GM12878 (cell line): ENCODE data around the gene ASCC2. TPM values are rescaled to one million over a fixed set of nuclear protein-coding genes. Genes with fewer than 3 reads are reported as not detected.
"Not testable (repeated sequence)": the region's sequence is repeated elsewhere in the genome, so short reads cannot be mapped to it uniquely, and the experiment has no call there.

ENCODE experiments used
- ATAC-seq: fragments of 200-7000 bp; cut with Tn5 transposase; 3 replicates; pipeline ENCODE4 v1.9.1; 2020; ENCODE audit warnings: mild to moderate bottlenecking, moderate library complexity
- BruUV-seq: library from RNA; stranded (reverse); fragments of 400-500 nt; replicated peaks from 2 replicates; lab custom pipeline; 2021; lab: Mats Ljungman, UMichigan
- CTCF ChIA-PET: fragments of 300-600 bp; sonication (Branson Sonifier 250); formaldehyde crosslinking; extraction: SDS; loops from one replicate; lab custom pipeline; 2021; ENCODE audit warnings: inconsistent platforms; lab: Yijun Ruan, JAX
- POLR2A ChIA-PET: fragments of 350-600 bp; formaldehyde crosslinking; extraction: SDS; loops from one replicate; lab custom pipeline; 2021; ENCODE audit warnings: inconsistent platforms; lab: Charles Lee
- RAD21 ChIA-PET: fragments of 300-600 bp; sonication (Branson Sonifier 250); formaldehyde crosslinking; loops from one replicate; lab custom pipeline; 2023; ENCODE audit warnings: antibody characterized with exemption; ENCODE audit not compliant: unreplicated experiment; lab: Charles Lee
- SMC1A ChIA-PET: fragments of 300-600 bp; sonication (Branson Sonifier 250); formaldehyde crosslinking; loops from one replicate; lab custom pipeline; 2023; ENCODE audit not compliant: unreplicated experiment, uncharacterized antibody; lab: Charles Lee
- DNase-seq: peaks from one replicate; pipeline ENCODE4 v3.0.0-alpha.2; 2011; ENCODE audit warnings: low read depth, low spot score
- FAIRE-seq: peaks from 3 replicates; lab custom pipeline; 2011; peaks lifted over from hg19 to GRCh38; lab: Jason Lieb, UNC
- H2AFZ ChIP-seq: 2 replicates; pipeline ENCODE4 v1.6.0; 2011; ENCODE audit warnings: low read depth, low read length, control low read depth; ENCODE audit not compliant: control insufficient read depth
- H3K27ac ChIP-seq: 2 replicates; pipeline ENCODE4 v1.5.1; 2011; ENCODE audit warnings: control low read depth; ENCODE audit not compliant: control insufficient read depth, insufficient read depth
- H3K27me3 ChIP-seq, 2 experiments: replicated peaks in 1 of 2; 2 replicates each; pipeline versions ENCODE4 v1.6.0 to v1.6.1; 2011; ENCODE audit warnings: low read length in 1 of 2; ENCODE audit not compliant: control insufficient read depth in 2 of 2, insufficient read depth in 2 of 2
- H3K36me3 ChIP-seq, 2 experiments: 2 replicates each; pipeline ENCODE4 v1.5.1; 2011; ENCODE audit warnings: low read length in 1 of 2; ENCODE audit not compliant: control insufficient read depth in 2 of 2, insufficient read depth in 2 of 2
- H3K4me1 ChIP-seq: 2 replicates; pipeline ENCODE4 v1.6.1; 2011; ENCODE audit warnings: mild to moderate bottlenecking, low read length, moderate library complexity, mixed read lengths; ENCODE audit not compliant: control insufficient read depth, insufficient read depth
- H3K4me2 ChIP-seq: 2 replicates; pipeline ENCODE4 v1.6.0; 2011; ENCODE audit warnings: control low read depth; ENCODE audit not compliant: control insufficient read depth, insufficient read depth
- H3K4me3 ChIP-seq: fragments of 200-600 bp; sonication (generic); 2 replicates; pipeline ENCODE4 v1.5.1; 2016
- H3K79me2 ChIP-seq: 2 replicates; pipeline ENCODE4 v1.6.0; 2011; ENCODE audit warnings: low read length; ENCODE audit not compliant: control insufficient read depth, insufficient read depth
- H3K9ac ChIP-seq: 2 replicates; pipeline ENCODE4 v1.8.0; 2011; ENCODE audit warnings: low read length, control low read depth, mixed read lengths; ENCODE audit not compliant: control insufficient read depth, insufficient read depth
- H3K9me3 ChIP-seq: replicated peaks from 3 replicates; pipeline ENCODE4 v1.5.1; 2011; ENCODE audit warnings: mild to moderate bottlenecking, low read length; ENCODE audit not compliant: control insufficient read depth, insufficient read depth
- H4K20me1 ChIP-seq: 2 replicates; pipeline ENCODE4 v1.6.0; 2011; ENCODE audit not compliant: control insufficient read depth, insufficient read depth
- ATF2 ChIP-seq: IDR thresholded peaks from 2 replicates; pipeline ENCODE4 v1.6.1; 2012; ENCODE audit warnings: low read length, inconsistent platforms
- CHD2 ChIP-seq: IDR thresholded peaks from 2 replicates; pipeline ENCODE4 v1.6.1; 2011; ENCODE audit warnings: low read depth, low read length, improper control_type of control experiment, borderline replicate concordance
- FOS ChIP-seq: IDR thresholded peaks from 3 replicates; pipeline ENCODE4 v1.6.1; 2011; ENCODE audit warnings: borderline replicate concordance; ENCODE audit not compliant: insufficient read length; ENCODE audit errors: extremely low read depth
- HDAC2 ChIP-seq: fragments of 200-600 bp; sonication (generic); IDR thresholded peaks from 2 replicates; pipeline ENCODE4 v1.6.1; 2017
- JUND ChIP-seq: IDR thresholded peaks from 2 replicates; pipeline ENCODE4 v1.6.1; 2012; ENCODE audit warnings: low read depth, mild to moderate bottlenecking, low read length, improper control_type of control experiment, moderate library complexity
- MYB ChIP-seq: fragments of 150-350 bp; IDR thresholded peaks from 2 replicates; pipeline ENCODE4 v1.6.1; 2014; ENCODE audit warnings: mild to moderate bottlenecking, low read depth, low read length, borderline replicate concordance
- PKNOX1 ChIP-seq: fragments of 450-650 bp; IDR thresholded peaks from 2 replicates; pipeline ENCODE4 v1.6.1; 2016; ENCODE audit warnings: mild to moderate bottlenecking
- SMAD1 ChIP-seq: fragments of 450-650 bp; IDR thresholded peaks from 2 replicates; pipeline ENCODE4 v1.6.1; 2018; ENCODE audit warnings: mild to moderate bottlenecking, low read depth; ENCODE audit not compliant: partially characterized antibody
- SREBF2 ChIP-seq: IDR thresholded peaks from 2 replicates; pipeline ENCODE4 v1.6.1; 2012; ENCODE audit warnings: mild to moderate bottlenecking, low read length
- SUPT20H ChIP-seq: IDR thresholded peaks from 2 replicates; pipeline ENCODE4 v1.6.1; 2011; ENCODE audit warnings: low read depth, mild to moderate bottlenecking, low read length, moderate library complexity, borderline replicate concordance; ENCODE audit not compliant: control insufficient read depth
- TARDBP ChIP-seq: IDR thresholded peaks from 2 replicates; pipeline ENCODE4 v1.6.1; 2016; ENCODE audit warnings: borderline replicate concordance
- TCF3 ChIP-seq: IDR thresholded peaks from 2 replicates; pipeline ENCODE4 v1.6.1; 2012; ENCODE audit warnings: low read depth, mild to moderate bottlenecking, low read length, borderline replicate concordance; ENCODE audit not compliant: insufficient read depth
- TCF7 ChIP-seq: IDR thresholded peaks from 2 replicates; pipeline ENCODE4 v1.6.1; 2014; ENCODE audit warnings: antibody characterized with exemption, borderline replicate concordance
- WRNIP1 ChIP-seq: IDR thresholded peaks from 2 replicates; pipeline ENCODE4 v1.6.1; 2011; ENCODE audit warnings: low read depth, low read length, improper control_type of control experiment, borderline replicate concordance
- WGBS: methylation state at CpG from one replicate; pipeline ENCODE4 v1.1.6; 2016; ENCODE audit warnings: low lambda C conversion rate; ENCODE audit not compliant: insufficient replicate concordance, insufficient coverage; ENCODE audit errors: missing lambda C conversion rate; 5-methylcytosine and 5-hydroxymethylcytosine counted together
- in situ Hi-C: fragments of 300-500 bp; cut with MboI; formaldehyde crosslinking; loops from 9 replicates; pipeline ENCODE4 v1.14.3; 2018; ENCODE audit warnings: mixed read lengths
- intact Hi-C: fragments of 100-400 bp; cut with micrococcal nuclease; formaldehyde crosslinking; loops from one replicate; pipeline ENCODE4 v1.14.2; 2022; ENCODE audit not compliant: unreplicated experiment
- polyA plus RNA-seq, 11 experiments: library from polyadenylated mRNA; depleted of rRNA in 4 of 11; unstranded in 6 of 11; stranded (reverse) in 5 of 11; fragments of >200 nt; fragmentation: Nextera tagmentation in 4 of 11; fragmentation: Illumina TruSeq in 1 of 11; extraction: Ambion mirVana in 4 of 11; extraction: Trizol in 1 of 11; gene quantifications; 1 replicate in 1 of 11; 2 replicates in 10 of 11; pipeline versions ENCODE4 v1.2.1 to v1.2.3, GENCODE V29; 2011 to 2016; ENCODE audit warnings: inconsistent platforms in 2 of 11, missing spikeins in 2 of 11, low read depth in 1 of 11
- total RNA-seq, 4 experiments: library from RNA; depleted of rRNA in 3 of 4; stranded (reverse); fragments of >200 nt in 3 of 4; fragmentation: Illumina TruSeq in 1 of 4; extraction: Trizol in 1 of 4; gene quantifications; 2 replicates each; pipeline versions ENCODE4 v1.2.1 to v1.2.3, GENCODE V29; 2013 to 2021
- TF ChIP-seq, protein P1 (sequence below): fragments of 450-650 bp; IDR thresholded peaks from 2 replicates; pipeline ENCODE4 v1.6.1; 2016; ENCODE audit warnings: mild to moderate bottlenecking

ASCC2 gene
- total and polyA plus RNA-seq, 10 of the 15 experiments (the other 5 are each of a cell fraction or from before 2014, with no cell fraction given): 5.3 to 91.4 (median 56.5) TPM

DNA sequence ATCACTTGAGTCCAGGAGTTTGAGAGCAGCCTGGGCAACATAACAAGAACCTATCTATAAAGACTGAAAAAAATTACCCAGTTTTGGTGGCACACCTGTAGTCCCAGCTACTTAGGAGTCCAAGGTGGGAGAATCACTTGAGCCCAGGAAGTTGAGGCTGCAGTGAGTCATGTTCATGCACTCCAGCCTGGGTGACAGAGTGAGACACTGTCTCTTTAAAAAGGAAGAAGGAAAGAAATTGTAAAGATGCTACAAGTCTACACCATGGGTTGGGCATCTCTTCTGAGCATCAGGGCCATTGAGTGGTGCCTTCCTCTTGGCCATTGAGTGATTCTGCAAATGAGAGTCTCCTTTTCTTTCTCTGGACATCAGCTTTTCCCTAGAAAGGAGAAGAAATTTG lies 29.2 kb upstream of the ASCC2 start:
- Histone ChIP-seq H3K79me2 (no peaks in the 10 kb centered on the region), H3K4me2 (no peak overlapping the region), H3K4me3 (no peak overlapping the region), H2AFZ (no peak overlapping the region), H3K27me3 (no peaks in the 10 kb centered on the region), H3K9ac (no peak overlapping the region), H3K9me3 (no peaks in the 10 kb centered on the region), H3K4me1 (0 out of 2 replicates have a peak, but pooled peaks cover 4% of the 10 kb centered on the region), H4K20me1 (no peaks in the 10 kb centered on the region), H3K36me3 (no peaks in the 10 kb centered on the region), H3K27ac (no peak overlapping the region)
- TF ChIP-seq CHD2 (no peak), JUND (no peak), ATF2 (no peak), SUPT20H (no peak), WRNIP1 (no peak), HDAC2 (no peak), FOS (no peak), TARDBP (no peak), TCF7 (no peak), SMAD1 (no peak), MYB (no peak), PKNOX1 (no peak), SREBF2 (no peak), TCF3 (no peak)
- TF ChIP-seq, protein P1, sequence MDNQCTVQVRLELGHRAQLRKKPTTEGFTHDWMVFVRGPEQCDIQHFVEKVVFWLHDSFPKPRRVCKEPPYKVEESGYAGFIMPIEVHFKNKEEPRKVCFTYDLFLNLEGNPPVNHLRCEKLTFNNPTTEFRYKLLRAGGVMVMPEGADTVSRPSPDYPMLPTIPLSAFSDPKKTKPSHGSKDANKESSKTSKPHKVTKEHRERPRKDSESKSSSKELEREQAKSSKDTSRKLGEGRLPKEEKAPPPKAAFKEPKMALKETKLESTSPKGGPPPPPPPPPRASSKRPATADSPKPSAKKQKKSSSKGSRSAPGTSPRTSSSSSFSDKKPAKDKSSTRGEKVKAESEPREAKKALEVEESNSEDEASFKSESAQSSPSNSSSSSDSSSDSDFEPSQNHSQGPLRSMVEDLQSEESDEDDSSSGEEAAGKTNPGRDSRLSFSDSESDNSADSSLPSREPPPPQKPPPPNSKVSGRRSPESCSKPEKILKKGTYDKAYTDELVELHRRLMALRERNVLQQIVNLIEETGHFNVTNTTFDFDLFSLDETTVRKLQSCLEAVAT: no peak
- ChIA-PET SMC1A (no interaction called here), RAD21 (no interaction called here), POLR2A (no interaction called here), CTCF (no interaction called here)
- intact Hi-C loops: no loop called here
- FAIRE-seq (no peak), ATAC-seq (no peak), DNase-seq (no peak)
- no TSS peak for BruUV-seq
- in situ Hi-C loops: no loop called here

DNA sequence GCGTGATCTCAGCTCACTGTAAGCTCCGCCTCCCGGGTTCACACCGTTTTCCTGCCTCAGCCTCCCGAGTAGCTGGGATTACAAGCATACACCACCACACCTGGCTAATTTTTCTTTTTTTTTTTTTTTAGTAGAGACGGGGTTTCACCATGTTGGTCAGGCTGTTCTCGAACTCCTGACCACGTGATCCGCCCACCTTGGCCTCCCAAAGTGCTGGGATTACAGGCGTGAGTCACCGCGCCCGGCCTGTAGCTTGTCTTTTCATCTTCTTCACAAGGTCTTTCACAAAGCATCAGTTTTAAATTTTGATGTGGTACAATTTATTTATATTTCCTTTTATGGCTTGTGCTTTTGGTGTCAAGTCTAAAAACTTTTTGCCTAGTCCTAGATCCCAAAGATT lies 27.5 kb upstream of the ASCC2 start:
- DNase-seq, H4K20me1 ChIP-seq, H3K9ac ChIP-seq, H3K27ac ChIP-seq, H3K4me2 ChIP-seq, FAIRE-seq, H3K9me3 ChIP-seq, ATAC-seq, in situ Hi-C loops, RAD21 ChIA-PET, H3K79me2 ChIP-seq, SMC1A ChIA-PET, H3K4me1 ChIP-seq, BruUV-seq, H3K36me3 ChIP-seq, H3K4me3 ChIP-seq, H2AFZ ChIP-seq, intact Hi-C loops, H3K27me3 ChIP-seq: not testable (repeated sequence)
- ChIA-PET POLR2A (interaction anchor here (0.6 kb wide), 1 partner anchor 20 kb away, joined by 3 read pairs; no protein-coding TSS in a partner anchor), CTCF (interaction anchor here (0.7 kb wide), 2 partner anchors 176 to 435 kb away, joined by 3 to 4 read pairs; no protein-coding TSS in a partner anchor)
- WGBS: 78% methylated on average over 10 of the region's 13 CpGs
